GM19099 (cell line): ENCODE results near the gene SEC14L1.

ENCODE experiments used
- POLR2A ChIP-seq: IDR thresholded peaks from 3 replicates; pipeline ENCODE4 v1.6.1; 2011; ENCODE audit warnings: low read depth; ENCODE audit not compliant: insufficient read length; ENCODE audit errors: extremely low read depth

Gene SEC14L1

GRCh38 chr17:77115510-77115909, 25.3 kb upstream of the SEC14L1 start:
- TF ChIP-seq POLR2A: no peak

GRCh38 chr17:77115947-77116346, 24.8 kb upstream of the SEC14L1 start:
- TF ChIP-seq POLR2A: no peak

DNA sequence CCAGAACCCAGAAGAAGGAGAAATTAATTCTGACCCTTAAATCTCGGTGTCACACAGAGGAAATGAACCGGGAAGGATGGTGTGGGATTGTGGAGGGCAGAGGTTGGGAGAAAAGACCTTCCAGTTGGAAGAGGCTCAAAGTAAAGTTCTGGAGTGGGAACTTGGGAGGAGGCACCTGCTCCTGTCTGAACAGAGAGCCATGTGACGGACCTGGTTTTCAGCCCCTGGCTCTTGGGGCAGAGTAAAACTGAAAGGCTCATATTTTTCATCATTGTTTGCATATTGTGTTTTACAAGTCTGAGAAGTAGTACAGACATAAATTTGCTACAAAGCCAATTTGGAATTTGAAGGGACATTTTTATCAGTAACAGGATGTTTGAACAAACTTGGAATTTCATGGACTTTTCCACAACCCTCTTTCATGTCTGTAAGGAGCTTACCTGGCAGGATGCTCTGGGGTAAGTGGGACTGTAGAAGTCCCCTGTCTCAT, 24.4 kb upstream of the SEC14L1 start:
- TF ChIP-seq POLR2A: no peak

DNA sequence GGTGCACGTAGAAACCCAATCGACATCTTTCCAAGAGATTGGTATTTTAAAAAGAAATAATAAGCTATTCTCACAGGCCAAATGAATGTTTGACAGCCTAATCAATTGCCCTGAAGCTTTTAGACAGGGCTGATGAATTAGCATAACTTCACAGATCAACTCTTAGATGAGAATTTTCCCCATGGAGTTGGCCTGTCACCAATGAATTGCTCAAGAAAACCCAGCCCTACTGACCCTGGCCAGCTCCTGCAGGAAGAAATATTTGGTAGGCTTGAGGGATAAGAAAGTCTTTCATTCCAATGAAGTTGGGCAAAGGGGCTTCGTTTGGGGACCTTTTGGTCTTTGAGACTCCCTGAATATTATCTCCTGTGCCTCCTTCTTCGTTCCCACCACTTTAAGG, 23.4 kb upstream of the SEC14L1 start:
- TF ChIP-seq POLR2A: no peak

DNA sequence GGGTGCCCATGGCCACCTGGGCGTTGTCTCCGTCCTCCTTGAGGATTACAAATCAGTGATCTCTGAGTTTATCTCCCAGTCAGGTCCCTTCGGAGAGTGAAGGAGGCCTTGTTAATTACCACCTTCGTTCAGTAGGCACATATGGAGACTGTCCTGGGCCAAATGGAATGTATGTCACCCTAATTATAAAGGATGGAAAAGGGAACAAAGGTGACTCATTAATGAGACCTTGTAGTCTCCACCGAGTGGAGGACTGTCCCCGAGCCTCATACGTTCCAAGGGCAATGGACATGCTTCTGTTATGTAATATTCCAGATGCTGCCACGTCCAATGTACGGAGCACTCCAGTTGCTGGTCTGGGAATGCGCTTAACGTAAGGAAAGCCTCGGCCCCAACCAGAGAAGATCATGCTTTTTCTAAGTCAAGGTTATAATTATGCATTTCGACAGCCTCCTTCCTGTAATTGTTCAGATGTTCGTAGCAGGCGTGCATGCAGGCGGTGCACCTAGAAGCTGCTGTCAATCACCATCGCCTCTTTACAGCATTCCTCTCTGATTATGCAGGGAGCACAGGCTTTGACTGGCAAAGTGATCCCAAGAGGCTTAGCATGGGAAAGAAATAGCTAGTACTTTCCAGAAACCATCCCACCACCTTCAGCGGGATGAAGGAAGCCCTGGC, 22.4 kb upstream of the SEC14L1 start:
- no peak for TF ChIP-seq POLR2A

DNA sequence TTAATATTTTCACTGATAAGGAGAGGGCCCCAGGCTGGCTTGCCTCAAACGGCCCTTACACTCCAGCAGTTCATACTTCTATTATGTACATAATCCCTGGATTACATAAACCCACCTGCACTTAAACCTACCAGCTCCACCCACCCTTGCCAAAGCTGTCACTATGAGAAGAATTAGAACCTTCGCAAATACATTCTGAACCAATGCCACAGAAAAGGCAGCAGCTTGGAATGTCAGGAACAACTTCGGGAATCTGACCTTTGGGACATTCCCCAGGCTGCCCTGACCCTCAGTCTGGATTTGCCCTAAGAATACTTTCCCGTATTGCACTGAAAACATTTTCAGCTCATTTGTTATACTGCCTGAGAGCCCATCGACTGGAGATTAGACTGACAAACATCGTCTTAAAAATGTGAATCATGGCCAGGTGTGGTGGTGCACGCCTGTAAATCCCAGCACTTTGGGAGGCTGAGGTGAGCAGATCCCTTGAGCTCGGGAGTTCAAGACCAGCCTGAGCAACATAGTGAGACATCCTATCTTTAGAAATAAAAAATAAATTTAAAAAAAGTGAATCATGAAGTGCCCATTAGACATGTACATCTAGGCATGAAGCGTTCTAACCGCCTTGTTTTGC, 21.0 kb upstream of the SEC14L1 start:
- TF ChIP-seq POLR2A: no peak

DNA sequence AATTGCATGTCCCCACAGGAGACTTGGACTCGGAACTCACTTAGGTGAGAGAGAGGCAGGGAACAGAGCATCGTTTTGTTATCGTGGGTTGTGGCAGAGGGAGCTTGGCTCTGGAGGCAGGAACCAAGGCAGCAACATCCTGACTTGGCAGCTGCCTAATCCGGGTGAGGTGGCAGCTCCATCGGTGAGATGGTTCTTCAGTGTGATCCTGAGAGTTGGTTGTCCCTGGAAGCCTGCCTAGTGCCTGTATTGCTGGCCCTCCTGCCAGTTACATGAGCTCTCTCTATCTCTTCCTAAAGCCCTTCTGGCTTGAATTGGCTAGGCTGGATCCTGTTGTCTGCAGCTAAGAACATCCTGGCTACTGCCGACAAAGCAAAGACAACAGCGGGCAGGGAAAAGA, 19.9 kb upstream of the SEC14L1 start:
- no peak for TF ChIP-seq POLR2A

DNA sequence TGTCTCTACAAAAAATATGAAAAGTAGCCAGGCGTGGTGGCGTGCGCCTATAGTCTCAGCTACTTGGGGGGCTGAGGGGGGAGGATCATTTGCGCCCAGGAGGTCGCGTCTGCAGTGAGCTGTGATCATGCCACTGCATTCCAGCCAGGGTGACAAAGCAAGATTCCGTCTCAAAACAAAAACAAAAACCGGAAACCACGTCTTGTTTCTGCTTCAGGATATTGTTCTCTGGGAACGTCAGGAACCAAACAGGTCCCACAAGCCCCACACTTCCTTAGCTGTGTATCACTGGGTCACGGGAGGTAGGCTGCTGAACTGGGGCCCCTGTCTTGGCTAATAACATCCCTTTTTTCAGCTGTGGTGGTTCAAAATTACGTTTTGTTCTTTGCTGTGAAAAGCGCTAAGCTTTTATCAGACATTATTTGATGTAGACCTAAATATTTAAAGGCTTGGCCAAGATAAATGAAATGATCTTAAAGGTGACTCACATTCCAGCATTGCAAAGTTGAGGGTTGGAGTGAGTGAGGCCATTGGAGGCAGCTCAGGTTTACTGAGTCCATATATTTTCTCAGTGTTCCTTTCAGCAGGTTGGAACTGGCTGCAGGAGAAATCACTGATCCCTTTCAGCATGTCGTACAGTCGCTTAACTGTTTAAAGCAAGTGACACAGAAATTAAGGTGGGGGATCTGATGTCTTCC, 16.4 kb upstream of the SEC14L1 start:
- no peak for TF ChIP-seq POLR2A

- TF ChIP-seq POLR2A: no peak
Observed at GRCh38 chr17:77125432-77125901, 15.3 kb upstream of the SEC14L1 start.

DNA sequence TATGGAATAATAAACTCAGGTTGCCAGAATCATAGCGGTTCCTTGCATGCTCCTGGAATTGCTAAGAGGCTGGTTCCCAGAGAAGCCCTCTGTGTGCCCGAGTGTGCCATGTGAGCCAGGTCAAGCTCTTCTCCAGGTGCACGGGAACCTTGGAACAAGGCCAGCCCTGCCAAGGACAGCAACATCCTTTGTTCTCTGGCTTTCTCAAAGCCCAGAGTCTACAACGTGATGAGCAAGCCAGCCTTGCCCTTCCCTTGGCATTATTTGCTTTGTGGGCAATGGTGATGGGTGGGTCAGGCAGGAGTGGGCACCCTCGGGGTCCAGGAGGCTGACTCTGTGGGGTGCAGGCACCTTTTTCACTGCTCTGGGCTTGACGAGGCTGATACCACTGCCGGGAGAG, 14.2 kb upstream of the SEC14L1 start:
- TF ChIP-seq POLR2A: no peak

- TF ChIP-seq POLR2A: no peak
Observed at GRCh38 chr17:77127735-77128361, 12.9 kb upstream of the SEC14L1 start.

GRCh38 chr17:77128896-77129567, 11.7 kb upstream of the SEC14L1 start:
- TF ChIP-seq POLR2A: no peak

DNA sequence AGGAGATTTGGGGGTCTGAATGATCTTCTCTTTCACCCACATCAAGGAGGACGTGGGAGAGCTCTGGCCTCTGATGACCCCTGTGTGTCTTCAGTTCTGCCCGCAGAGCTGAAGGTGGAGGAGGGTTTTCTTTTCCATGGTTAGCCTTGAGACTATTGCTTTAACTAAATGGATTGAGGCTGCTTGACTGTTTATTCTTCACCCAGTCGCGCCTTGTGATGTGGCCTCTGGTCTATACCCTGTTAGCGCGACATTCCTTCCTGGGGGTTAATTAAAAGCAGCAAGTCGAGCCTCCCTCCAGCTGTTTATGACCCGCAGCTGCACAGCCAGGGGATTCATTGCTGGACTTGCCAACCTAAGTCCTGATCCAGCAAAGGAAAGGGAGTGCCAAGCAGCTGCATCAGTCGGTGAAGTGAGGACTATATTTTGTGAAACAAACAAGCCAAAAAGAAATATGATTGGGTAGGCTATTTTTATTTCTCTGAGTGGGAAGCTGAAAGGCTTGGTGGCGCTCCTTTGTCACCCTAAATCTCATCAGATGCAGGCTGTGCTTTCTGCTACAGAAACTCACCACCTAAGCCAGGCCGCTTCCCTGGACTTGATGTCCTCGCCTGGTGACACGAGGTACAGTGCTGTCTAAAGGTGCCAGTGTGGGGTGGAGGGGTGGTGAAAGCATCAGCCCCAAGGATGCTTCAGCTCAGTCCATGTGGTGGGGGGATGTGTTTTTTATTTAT, 11.0 kb upstream of the SEC14L1 start:
- no peak for TF ChIP-seq POLR2A

DNA sequence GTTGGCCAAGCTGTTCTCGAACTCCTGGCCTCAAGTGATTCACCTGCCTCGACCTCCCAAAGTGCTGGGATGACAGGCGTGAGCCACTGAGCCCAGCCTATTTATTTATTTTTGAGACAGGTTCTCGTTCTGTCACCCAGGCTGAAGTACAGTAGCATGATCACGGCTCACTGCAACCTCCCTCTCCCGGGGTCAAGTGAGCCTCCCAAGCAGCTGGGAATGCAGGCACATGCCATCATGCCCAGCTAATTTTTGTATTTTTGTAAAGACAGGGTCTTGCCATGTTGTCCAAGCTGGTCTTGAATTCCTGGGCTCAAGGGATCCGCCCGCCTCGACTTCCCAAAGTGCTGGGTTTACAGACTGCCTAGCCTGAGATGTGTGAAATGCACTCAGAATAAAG, 10.2 kb upstream of the SEC14L1 start:
- TF ChIP-seq POLR2A: no peak
